Activated CD4-positive, alpha-beta T cell treated with anti-CD3 and anti-CD28 coated beads, Interleukin-2, Interleukin-6, amounts not matched to agents 100 ng/mL and 50 ng/mL, durations not matched to agents 16 hours and 8 hours (primary cell): Measurements from ENCODE around the gene ITIH1.
"Not testable (repeated sequence)": the region's sequence is repeated elsewhere in the genome, so short reads cannot be mapped to it uniquely, and the experiment has no call there.

ENCODE experiments used
- DNase-seq: peaks from one replicate; pipeline ENCODE4 v3.0.0-alpha.2; 2020

Gene ITIH1

DNA sequence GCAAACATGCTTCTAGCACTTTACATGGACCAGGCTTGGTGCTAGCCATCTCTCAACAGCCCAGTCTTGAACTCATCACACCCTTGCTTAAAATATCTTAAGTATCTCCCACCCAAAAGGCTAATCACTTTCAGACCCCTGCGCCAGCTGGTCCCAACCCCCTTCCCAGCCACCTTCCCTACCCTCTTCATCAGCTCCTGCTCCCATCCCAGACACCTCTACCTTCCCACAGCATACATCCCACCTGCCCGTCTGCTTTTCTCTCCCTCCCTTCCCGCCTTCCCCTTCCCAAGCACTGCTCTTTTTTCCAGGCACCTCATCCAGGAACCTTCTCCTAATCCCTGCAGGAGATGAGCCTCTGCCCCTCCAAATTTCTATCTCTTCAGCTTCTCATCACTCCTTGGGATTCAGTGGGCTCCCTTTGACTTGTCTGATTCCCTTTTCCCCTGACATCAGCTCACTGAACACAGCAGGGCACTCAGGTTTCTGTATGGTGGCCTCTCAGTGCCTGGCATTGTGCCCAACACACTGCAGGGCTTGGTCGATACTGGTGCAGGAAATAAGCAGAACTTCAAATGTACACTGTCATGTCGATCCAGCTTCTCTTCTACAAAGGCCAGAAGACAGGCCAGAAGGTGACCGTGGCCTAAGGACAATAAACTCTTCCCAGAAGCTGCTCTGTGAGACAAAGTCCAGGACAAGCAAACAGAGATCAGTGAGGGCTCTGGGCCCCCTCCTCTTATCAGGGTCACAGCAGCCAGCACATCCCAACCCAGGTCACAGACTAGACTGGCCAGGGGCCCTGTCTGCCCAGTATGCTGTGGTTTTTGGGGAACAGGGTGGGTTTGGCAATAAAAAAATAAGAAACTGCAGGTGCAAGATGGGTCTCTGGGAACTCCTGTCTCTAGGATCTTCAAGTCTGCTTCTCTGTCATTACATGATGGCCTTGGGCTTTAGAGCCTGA, 2.2 kb upstream of the ITIH1 start:
- no peak for DNase-seq

DNA sequence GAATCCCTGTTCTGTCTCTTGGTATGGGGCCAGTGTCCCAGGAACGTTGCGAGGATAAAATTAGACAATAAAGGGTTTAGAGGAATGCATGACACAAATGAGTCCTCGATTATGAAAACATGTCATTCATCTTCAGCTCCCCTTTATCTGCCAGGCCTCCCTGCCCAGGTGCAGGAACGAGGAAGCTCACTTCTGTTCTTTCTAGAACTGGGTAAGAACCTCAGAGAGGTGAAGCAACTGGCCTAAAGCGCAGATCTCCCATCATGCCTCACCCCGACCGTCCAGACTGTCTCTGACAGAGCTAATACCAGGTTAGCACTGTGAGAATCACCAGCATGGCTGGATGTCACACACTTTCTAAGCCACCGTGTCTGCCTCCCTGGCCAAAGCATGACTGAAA, 1.5 kb upstream of the ITIH1 start:
- no peak for DNase-seq

GRCh38 chr3:52776486-52776885, 913 bp upstream of the ITIH1 start:
- not testable (repeated sequence) for DNase-seq

- no peak for DNase-seq
Observed at GRCh38 chr3:52777959-52778805, 783 bp downstream of the ITIH1 start.

- DNase-seq: no peak
Observed at GRCh38 chr3:52779011-52779836, 1.8 kb downstream of the ITIH1 start.

GRCh38 chr3:52779837-52780585, 2.6 kb downstream of the ITIH1 start:
- no peak for DNase-seq

DNA sequence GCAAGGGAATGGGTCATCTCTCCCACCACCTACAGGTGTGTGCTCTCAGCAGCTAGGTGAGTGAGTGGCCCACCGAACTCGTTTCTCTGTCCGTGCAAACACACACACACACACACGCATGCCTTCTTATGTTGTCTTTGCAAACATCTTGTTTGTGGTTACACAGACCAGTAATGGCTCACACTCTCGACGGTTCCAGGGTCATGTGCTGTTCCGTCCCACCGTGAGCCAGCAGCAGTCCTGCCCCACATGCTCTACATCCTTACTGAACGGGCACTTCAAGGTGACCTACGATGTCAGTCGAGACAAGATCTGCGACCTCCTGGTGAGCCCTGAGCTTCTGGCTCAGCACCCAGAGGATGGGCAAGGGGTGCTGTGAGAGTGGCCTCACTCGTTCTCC, 4.3 kb downstream of the ITIH1 start:
- no peak for DNase-seq

GRCh38 chr3:52782412-52783210, 5.2 kb downstream of the ITIH1 start:
- DNase-seq: no peak

- no peak for DNase-seq
Observed at GRCh38 chr3:52783211-52783555, 5.8 kb downstream of the ITIH1 start.

GRCh38 chr3:52784021-52784621, 6.7 kb downstream of the ITIH1 start:
- no peak for DNase-seq

DNA sequence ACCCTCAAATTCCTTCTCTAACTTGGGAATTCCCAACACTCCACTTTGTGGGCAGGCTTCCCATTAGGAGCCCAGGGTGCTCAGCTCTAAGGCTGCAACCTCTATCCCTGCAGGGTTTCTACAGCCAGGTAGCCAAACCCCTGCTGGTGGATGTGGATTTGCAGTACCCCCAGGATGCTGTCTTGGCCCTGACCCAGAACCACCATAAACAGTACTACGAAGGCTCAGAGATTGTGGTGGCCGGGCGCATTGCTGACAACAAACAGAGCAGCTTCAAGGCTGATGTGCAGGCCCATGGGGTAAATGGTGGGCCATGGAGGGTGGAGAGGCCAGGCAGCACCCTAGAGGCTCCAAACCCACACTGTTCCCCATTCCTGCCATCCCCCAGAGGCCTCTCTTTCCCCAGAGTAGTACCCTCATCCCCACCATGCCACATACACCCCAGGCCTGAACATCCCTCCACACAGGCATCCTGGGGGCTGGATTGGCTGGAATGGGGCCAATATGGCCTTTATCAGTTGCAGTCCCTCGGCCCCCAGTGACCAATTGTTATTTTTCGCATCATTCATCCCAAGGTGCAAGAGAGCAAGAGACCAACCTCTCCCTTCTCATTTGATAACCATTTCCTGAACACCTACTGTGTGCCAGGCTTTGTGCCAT, 7.7 kb downstream of the ITIH1 start:
- DNase-seq: no peak

- DNase-seq: no peak
Observed at GRCh38 chr3:52786330-52787215, 9.2 kb downstream of the ITIH1 start.

GRCh38 chr3:52787246-52787645, 9.8 kb downstream of the ITIH1 start:
- no peak for DNase-seq

DNA sequence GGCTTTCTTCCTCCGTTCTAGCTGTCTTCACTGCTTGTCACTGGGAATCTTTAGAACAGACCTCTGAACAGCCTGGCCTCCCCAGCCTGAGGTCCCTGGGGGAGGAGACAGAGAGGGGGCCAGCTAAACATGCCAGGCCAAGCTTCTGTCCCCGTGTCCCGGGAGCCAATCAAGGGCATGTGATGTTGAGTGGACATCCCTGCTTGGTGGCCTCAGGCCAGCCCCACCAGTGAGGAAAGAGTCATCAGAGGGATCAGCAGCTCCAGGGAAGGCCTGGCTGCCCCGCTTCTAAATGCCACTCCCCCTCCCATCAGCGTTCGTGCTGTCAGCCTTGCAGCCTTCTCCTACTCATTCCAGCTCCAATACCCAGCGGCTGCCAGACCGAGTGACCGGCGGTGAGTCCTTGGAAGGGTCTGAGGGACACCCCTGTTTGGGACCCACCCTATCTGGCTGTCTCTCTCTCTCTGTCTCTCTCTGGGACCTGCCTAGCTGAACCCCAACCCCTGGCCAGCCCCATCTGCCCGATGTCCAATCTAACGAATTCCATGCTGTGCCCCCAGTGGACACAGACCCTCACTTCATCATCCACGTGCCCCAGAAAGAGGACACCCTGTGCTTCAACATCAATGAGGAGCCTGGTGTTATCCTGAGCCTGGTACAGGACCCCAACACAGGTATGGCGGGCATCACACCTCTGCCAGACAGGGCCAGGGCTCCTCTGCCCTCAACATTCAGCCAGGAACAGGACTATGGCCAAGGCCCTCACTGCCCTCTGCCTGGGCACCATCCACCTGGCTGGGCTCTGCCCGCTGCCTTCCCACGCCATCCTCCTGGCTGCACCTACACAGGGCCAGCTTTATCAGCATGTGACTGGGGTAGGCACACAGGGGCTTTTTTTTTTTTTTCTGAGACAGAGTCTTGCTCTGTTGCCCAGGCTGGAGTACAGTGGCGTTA, 10.6 kb downstream of the ITIH1 start:
- no peak for DNase-seq

DNA sequence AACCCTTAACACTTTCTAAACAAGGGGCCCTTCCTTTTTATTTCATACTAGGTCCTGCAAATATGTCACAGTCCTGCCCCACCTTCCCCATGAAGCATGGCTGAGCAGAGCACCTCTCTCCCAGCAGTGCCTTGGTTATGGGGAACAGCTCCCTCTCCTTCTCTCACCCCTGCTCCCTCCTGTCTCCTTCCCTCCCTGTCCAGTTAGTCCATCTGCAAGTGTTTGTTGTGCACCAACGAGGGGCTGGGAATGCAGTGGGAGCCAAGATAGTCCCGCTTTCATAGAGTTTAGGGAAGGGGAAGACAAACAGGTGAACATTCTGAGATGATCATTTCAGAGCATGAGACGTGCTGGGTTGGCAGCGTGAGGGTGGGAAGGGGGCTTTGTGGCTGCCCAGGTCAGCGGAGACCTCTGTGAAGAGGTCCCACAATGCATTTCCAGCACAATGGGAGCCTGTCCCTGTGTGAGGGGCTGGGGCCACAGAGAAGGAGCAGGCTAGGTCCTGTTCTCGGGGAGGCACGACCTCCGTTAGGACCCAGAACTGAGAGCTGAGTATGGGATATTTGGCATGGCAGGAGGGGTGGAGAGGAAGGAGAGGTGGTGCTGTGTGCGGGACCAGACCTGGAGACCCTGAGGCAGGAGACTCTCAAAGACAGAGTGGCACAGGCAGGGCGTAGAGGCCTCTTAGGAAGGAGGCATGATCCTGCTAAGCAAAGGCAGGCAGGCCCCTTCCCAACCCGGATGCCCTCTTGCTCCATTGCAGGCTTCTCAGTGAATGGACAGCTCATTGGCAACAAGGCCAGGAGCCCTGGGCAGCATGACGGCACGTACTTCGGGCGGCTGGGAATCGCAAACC, 11.7 kb downstream of the ITIH1 start:
- no peak for DNase-seq

GRCh38 chr3:52789746-52790040, 12.3 kb downstream of the ITIH1 start:
- no peak for DNase-seq

- DNase-seq: no peak
Observed at GRCh38 chr3:52790337-52790736, 12.9 kb downstream of the ITIH1 start.
